CD4-positive, alpha-beta T cell treated with Interleukin-21 for 1 hour (primary cell): Measurements from ENCODE around the gene PCBD1.
A peak's percentile ranks its signal among the peaks of the same experiment; 100 is the strongest.

ENCODE experiments used
- DNase-seq: peaks from one replicate; pipeline ENCODE4 v3.0.0-alpha.2; 2020

Gene PCBD1

GRCh38 chr10:70917226-70917625, 28.9 kb upstream of the PCBD1 start:
- DNase-seq: no peak

- DNase-seq: no peak
These were observed 27.9 kb upstream of the PCBD1 start for GRCh38 chr10:70916241-70916640.

DNA sequence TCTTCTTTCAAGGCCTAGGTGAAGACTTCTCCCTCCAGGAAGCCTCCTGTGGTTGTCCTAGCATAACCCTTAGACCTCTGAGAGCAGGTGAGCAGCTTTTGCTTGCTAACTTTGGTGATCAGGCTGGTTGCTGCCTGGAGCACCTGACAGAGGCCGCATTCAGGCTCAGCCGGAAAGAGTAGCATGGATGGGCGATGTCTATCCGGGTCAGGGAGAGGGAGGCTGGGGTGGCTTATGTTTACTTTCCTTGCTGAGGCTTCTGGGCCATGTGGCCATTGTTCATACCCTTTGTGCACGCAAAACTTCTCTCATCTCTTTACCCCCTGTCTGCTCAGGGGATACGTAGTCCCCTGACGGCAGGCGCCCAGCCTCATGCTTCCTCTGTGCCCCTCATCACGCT, 27.4 kb upstream of the PCBD1 start:
- DNase-seq: no peak

GRCh38 chr10:70915206-70915605, 26.8 kb upstream of the PCBD1 start:
- no peak for DNase-seq

DNA sequence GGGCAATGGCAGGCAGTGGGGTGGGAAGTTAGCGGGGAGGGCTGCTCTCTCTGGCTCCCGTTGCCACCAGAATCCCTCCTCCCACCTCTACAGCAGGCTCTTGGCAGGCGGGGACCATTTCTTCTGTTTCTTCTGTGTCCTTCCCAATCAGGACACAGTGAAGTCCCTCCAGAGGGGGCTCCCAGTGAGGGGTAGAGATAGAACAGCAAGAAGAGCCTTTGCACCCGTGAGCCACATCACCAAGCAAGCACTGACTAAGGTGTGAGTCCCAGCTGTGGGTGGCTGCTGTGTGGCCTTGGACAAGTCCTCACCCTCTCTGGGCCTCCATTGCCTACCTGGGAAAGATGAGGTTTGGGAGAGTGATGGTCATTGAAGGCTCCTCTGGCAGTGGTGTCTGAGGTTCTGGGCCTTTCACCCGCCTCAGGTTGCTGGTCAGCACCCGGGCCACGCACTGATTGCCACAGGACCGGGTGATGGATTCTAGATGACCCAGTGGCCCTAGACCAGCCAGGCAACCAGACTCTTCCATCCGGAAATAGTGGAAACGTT, 26.0 kb upstream of the PCBD1 start:
- DNase-seq: no peak

DNA sequence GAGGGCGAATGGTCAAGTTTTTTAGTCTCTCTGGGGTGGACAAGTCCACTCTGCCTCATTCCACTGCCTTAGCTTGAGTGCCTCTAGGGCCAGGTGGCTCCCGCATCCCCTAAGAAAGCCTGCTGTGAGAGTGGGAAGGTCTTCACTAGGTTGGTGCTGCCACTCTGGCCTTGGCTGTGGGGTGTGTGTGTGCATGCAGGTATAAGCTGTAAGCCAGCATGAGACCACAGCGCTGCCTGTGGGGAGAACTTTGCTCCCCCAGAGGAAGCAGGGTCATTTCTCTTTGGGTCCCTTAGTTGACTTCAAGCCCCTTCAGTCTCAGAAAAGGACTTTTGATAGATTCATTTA, 25.5 kb upstream of the PCBD1 start:
- DNase-seq: no peak

DNA sequence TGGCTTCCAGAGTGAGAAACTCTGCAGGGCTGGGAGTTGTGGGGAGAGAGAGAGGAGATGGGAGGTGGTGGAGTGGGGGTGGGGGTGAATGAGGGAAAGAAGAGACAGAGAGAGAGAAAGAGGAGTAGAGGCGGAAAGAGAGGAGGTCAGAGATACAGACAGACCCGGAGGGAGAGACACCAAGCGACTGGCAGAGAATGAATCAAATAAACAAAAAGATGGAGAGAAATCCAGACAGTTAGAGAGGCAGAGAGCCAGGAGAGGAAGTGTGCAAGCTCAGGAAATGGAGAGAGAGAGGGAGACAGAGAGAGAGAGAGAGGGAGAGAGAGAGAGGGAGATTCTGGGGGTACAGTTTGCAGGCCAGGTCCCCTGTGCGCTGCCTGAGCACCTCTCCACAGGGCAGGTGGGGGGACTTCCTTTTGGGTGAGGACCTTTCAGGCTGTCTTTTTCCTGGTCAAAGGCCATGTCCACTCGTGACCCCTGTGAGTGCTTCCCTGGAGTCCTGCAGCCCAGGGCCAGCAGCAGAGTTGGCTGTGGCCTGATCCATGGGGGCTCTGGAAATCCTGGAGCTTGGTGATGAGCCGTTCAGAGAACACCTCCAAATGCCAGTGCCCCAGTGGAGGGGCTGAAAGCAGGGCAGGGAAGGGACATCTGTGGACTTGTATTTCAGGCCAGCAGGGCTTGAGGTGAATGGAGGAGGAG, 25.0 kb upstream of the PCBD1 start:
- DNase-seq: no peak

DNA sequence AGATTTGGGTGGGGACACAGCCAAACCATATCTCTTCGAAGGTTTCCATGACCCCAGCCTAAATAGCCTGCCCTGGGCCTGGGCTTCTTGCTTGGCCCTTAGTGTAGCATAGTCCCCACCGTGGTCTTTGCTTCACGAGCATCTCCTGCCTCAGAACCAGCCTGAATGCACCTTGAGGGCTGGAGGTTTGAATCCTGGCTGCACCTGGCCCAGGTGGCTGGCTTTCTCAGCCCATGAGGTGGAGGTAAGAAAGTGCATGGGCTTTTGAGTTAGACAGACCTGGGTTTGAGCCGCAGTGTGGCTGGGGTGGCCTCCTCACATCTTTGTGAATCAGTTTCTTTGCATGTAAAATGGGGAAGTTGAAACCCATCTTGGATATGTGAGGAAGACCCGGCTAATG, 24.2 kb upstream of the PCBD1 start:
- no peak for DNase-seq

DNA sequence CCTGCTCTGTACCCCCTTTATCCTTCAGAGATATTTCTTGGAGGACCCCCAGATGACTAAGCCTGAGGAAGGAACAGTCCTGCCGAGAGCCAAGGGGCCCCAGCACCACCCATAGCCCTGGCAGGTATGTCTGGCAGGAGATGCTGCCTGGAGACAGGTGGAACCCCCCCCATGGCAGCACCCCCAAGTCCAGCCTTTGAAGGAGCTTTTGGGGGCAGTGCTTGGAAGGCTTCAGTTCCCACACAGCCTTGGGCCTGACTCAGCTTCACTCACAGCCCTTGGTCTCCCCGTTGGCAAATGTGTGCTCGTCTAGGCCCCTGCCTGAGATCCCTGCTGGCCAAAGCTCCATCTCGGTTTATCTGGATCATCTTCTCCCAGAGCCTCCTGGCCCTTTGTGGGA, 23.0 kb upstream of the PCBD1 start:
- no peak for DNase-seq

GRCh38 chr10:70910486-70911341, 22.3 kb upstream of the PCBD1 start:
- DNase-seq: no peak

- DNase-seq: no peak
These were observed 21.1 kb upstream of the PCBD1 start for GRCh38 chr10:70909326-70909935.

- no peak for DNase-seq
These were observed 20.3 kb upstream of the PCBD1 start for GRCh38 chr10:70908406-70909296.

DNA sequence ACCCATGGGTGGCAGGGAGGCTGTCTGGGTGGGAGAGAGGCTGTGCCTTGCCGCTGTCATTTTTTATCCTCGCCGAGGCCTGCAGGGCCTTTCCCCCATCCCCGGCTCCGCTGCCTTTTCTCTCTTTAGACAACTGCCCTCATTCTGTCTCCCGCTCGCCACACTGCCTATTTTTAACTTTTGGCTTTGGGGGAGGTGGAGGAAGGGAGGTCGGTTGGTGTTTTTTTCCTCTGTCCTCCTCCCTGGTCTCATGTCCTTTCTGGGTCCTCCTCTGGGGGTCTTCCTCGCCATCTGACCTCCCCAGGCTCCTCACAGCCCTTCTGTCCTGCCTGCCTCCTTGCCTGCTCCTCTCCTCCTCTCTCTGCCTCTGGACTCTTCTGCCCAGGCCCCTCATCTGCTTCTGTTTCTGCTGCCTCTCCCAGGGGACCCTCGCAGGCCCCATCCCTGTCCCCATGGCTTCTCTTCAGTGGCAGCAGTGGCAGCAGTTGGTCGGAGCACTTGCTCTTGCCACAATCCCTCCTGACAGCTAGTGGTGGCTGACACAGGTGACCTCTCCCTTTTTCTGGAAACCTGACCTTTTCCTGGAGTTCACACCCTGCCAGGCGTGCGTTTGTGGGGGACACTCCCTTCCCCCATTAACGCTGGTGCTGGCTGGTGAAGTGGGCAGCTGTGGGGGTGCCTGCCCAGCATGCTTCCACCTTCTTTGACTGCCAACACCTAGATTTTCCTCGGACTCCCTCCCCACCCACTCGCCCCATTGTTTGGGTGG, 19.5 kb upstream of the PCBD1 start:
- DNase-seq: no peak

GRCh38 chr10:70906953-70907636, 18.7 kb upstream of the PCBD1 start:
- no peak for DNase-seq

GRCh38 chr10:70906031-70906783, 17.8 kb upstream of the PCBD1 start:
- DNase-seq: no peak

DNA sequence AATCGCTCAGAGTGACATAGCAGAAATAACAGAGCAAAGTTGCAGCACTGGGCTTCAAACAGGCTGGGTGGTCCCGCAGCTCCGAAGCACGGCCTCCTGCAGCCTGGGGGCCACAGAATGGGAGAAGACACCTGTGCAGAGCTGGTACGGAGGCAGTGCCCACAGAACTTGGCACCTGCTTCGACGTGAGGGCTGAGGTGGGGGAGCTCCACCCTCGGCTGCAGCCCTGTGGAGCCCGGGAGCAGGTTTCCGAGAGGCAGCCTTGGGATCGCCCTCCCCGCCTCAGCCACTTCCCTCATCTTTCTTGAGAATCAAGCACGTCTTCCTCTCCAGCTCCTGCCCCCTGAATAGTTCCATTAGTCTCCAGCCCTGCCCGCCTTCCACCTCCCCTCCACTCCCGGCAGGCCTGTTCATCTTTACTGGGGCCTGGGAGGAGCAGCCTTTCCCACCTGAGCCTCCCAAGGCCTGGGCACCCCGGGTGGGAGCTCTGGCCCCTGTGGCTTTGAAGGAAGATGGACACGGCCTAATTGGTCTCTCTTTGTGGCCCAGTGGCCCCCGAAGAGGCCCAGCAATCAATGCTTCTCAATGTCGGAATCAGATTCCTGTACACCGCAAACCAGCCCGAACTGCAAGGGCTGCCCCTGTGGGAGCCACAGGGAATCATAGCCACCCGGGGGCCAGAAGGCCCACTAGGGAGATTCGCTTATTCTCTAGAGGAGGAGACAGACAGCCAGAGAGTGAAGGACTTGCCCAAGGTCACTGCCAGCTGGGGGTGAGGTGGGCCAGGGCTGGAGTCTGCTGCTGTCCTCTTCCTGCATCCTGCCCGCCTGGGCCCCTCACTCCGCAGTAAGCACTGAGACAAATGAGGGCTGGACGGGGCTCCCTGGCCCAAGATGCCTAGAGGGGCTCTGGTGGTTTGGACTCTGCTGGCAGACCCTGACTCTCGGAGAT, 17.0 kb upstream of the PCBD1 start:
- no peak for DNase-seq

DNA sequence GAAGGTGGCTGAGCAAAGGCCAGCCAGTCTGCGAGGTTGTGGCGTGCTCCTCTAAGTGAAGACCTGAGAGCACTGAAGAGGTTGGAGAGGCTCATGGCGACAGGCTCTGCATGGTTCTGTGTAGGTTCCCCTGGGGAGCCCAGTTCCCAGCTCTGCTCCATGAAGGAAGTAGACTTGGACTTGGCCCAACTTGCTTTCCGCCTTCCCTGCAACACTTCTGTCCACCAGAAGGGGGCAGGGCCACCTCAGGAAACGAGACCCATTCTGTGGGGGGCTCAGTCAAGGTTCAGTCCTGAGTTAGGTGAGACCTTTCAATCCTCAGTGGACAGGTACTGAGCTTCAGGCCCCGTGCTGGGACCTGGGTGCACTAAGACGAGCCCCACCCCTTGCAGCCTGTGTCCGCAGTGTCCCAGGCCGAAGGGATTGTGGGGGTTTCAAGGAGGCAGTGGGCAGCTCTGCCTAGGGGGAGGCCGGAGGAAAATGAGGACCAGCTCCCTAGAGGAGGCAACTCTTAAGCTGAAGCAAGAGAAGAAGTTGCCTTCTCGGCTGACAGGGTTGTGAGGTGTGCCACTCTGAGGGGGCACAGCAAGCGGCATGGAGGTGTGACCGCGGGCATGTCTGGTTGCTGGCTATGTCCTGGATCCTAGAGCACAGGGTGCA, 15.0 kb upstream of the PCBD1 start:
- DNase-seq: peak; percentile 22

DNA sequence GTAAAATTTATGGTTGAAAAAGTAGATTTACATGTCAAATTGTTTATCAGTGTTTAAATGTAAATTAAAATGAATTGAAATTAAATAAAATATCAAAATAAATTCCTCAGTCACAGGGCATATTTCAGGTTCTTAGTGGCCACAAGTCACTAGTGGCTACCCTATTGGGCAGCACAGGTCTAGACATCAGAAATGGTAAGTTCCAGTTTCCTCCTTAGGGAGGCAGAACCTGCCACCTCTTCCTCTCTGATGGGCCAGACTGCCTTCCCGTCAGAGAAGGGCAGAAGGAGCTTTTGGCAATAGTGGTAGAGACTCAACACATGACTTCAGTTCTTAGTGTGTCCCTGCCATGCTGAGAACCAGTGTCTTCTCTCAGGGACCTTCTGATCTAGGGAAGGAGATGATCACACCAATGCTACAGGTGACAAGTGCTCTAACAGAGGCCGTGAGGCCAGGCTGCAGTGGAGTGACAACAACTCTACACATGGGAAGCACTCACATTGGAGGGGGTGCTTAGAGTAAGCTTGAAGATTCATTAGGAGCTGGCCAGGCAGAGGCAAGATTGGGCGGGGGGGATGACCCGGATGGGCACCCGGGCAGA, 14.4 kb upstream of the PCBD1 start:
- DNase-seq: no peak
